Measurements from ENCODE around the gene ZNF827.

- TF ChIP-seq CTCF (IDR thresholded peaks at IDR 0.05 in 4 of 5, conservative IDR thresholded peaks at IDR 0.05 in 1 of 5): no peak
- no peak for TF ChIP-seq POLR2A (IDR thresholded peaks at IDR 0.05)
Measured at GRCh38 chr4:145884775-145885174, 53.8 kb downstream of the ZNF827 start.

All from gastrocnemius medialis (tissue), 4 donors.